ENCODE data around the gene THUMPD3. TPM values are rescaled to one million over a fixed set of nuclear protein-coding genes. Genes with fewer than 3 reads are reported as not detected.

THUMPD3 gene
- total RNA-seq, 2 experiments from 2014 or later: 63.0 to 65.5 TPM

GRCh38 chr3:9351709-9352126, 11.1 kb upstream of the THUMPD3 start:
- POLR2A ChIA-PET: no interaction called here
- CTCF ChIA-PET: no interaction called here

DNA sequence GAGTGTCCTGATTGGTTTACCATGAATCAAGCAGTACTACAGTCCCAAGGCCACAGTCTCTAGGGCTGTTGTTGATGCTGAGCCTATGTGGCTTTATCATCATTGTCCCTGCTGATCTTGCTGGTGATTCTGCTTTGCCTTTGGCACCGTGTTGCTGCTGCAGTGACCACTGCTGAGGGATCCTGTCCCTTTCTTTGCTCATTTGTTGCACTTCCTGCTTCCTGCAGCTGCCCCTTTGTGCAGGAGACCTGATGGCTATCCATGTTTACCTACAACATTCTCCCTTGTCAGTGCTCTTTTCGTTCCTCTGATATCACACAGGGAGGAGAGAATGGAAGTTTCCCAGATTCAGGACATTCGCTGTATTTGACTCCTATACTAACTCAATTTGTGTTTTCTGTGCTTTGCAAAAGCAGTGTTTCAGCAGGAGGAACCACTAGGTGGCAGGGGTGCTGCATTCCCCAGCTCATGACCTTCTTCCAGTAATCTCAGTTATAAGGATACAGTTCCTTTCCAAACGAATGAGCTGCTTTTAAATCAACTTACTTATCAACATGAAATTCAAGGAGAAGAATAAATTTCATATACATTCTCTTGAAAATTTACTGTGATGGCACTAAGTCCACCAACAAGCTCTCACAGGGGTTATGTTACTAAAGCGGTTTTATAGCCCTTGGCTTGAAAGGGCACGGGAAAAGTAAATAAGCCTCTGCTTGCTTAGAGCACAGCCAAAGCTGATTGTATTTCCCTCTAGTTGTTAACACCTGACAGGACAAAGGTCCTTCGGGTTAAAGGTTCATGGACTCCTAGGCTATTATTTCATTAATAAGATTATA, 9.7 kb upstream of the THUMPD3 start:
- ChIA-PET POLR2A (interaction anchor here (1.5 kb wide), 1 partner anchor 10 kb away, joined by 4 read pairs; the partner anchor contains the start of gene THUMPD3), CTCF (interaction anchor here (0.8 to 1.5 kb wide), 6 partner anchors 10 to 151 kb away, joined by 3 to 10 read pairs (median 4); partner anchors contain the start of gene THUMPD3)

DNA sequence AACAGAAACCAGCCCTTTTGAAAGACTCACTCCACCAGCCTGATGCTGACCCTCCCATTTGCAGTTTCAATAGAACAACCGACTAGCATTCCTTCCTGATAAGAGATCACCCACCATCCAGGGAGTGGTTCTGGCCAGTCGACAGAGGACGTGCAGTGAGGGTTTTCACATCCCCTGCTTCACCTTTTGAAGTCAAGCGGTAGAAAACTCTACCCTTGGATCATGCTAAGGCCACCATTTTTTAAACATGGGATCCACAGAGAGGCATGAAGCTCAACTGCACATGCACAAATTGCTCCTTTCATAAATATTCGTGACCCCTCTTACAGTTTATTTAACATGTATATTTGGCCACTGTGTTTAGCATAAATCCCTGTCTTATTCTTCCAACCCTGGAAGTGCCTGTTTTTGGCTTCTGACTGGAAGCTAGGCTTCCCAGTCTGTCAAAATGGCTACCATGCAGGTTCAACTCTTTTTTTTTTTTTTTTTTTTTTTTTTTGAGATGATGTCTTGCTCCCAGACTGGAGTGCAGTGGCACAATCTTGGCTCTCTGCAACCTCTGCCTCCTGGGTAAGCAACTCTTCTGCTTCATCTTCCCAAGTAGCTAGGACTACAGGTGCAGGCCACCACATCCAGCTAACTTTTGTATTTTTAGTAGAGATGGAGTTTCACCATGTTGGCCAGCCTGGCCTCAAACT, 1.0 kb upstream of the THUMPD3 start:
- POLR2A ChIA-PET: interaction anchor here (0.7 to 3.2 kb wide), 5 partner anchors 7 to 665 kb away, joined by 7 to 57 read pairs (median 13); partner anchors contain the start of genes FANCD2 and SETD5
- CTCF ChIA-PET: interaction anchor here (1.0 to 2.2 kb wide), 3 partner anchors 9 to 64 kb away, joined by 3 to 10 read pairs (median 3); no protein-coding TSS in a partner anchor

GRCh38 chr3:9369508-9369907, 6.7 kb downstream of the THUMPD3 start:
- POLR2A ChIA-PET: interaction anchor here (0.6 kb wide), 1 partner anchor 399 kb away, joined by 4 read pairs; no protein-coding TSS in a partner anchor
- CTCF ChIA-PET: no interaction called here

GRCh38 chr3:9373465-9373864, 10.6 kb downstream of the THUMPD3 start:
- POLR2A ChIA-PET: no interaction called here
- CTCF ChIA-PET: interaction anchor here (0.8 to 1.7 kb wide), 2 partner anchors 19 to 20 kb away, joined by 3 to 4 read pairs; no protein-coding TSS in a partner anchor

DNA sequence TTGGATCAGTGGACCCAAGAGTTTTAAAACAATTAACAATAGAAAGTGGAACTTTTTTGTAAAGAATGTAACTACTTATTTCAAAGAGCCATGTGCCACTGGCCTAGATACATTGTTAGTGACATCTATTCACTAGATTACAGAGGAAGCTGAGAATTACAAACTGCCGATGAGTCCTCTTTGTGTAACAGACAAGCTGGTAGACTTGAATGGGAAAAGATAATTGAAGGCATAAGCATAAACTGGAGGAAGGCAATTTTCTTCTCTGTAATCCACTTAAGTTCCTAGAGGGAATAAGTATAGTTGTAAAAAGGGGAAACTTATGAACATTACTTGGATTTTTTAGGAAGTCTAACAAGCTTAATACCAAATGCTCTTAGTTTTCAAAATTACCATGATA, 15.1 kb downstream of the THUMPD3 start:
- CTCF ChIA-PET: interaction anchor here (0.6 to 1.2 kb wide), 2 partner anchors 10 to 15 kb away, joined by 3 read pairs; partner anchors contain the start of gene THUMPD3
- POLR2A ChIA-PET: interaction anchor here (1.0 kb wide), 1 partner anchor 21 kb away, joined by 3 read pairs; no protein-coding TSS in a partner anchor

DNA sequence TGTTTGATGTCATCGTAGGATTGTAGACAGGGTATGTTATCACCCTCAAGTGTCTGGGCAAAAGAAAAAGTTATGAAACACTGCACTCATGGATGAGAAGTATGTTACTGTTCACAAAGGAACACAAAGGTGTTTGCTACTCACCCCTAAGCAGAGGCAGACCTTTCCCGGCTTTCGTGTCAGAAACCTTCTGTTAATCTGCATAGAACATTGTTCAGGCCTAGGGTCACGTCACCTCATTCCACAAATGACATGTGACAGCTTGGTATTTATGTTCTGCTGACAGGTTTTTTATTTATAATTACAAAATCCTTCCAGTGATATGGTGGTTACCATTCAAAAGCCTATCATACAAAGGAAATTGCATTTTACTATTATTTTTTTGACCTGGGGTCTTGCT, 16.5 kb downstream of the THUMPD3 start:
- CTCF ChIA-PET: no interaction called here
- POLR2A ChIA-PET: interaction anchor here (0.8 kb wide), 1 partner anchor 12 kb away, joined by 3 read pairs; no protein-coding TSS in a partner anchor

DNA sequence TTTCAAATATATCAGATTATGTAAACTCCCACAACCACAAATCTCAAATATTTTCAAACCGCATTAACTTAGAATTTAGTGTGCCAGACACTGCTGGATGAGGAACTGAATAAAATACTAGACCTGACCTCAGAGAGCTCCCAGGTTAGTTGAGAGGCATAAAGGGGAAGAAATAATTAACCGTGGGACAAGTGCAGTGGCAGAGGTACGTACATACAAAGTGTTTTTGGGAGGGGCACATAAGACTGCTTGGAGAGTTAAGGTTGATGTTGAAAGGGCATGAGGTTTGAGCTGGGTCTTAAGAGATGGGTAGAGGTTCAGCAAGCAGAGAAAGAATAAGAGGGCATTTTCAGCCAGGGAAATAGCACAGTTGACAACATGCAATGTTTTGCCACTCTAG, 17.2 kb downstream of the THUMPD3 start:
- CTCF ChIA-PET: no interaction called here
- POLR2A ChIA-PET: interaction anchor here (0.6 to 0.8 kb wide), 2 partner anchors 12 to 14 kb away, joined by 3 to 6 read pairs; no protein-coding TSS in a partner anchor

DNA sequence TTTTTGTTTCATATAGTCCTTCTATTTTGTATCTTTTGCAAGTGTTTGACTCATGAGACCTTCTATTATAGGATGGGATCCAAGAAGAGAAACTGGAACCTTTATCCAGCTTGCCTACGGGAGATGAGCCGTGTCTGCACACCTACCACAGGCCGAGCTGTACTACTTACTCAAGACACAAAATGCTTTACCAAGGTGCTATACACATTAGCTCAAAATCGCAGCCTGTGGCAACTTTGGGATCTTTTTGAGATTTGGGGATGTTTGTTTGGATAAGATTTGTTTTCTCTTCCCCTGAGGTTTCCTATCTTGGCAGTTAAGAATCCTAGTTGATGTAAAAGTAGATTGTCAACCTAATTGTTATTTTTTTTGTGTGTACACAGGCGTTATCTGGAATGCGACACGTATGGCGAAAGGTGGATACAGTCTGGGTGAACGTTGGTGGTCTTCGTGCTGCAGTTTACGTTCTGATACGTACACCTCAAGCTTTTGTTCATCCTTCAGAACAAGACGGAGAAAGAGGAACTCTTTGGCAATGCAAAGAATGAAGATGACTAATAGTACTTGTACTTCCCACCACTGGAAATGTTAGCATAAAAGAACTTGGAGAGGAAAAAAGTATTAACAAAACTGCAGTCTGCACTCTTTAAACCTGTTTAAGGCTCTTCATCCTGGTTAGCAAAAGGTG, 21.4 kb downstream of the THUMPD3 start:
- ChIA-PET POLR2A (interaction anchor here (0.6 to 2.8 kb wide), 5 partner anchors 9 to 22 kb away, joined by 3 to 13 read pairs (median 3); partner anchors contain the start of gene THUMPD3), CTCF (interaction anchor here (1.4 kb wide), 1 partner anchor 15 kb away, joined by 3 read pairs; no protein-coding TSS in a partner anchor)

GRCh38 chr3:9385187-9386077, 22.6 kb downstream of the THUMPD3 start:
- ChIA-PET CTCF (interaction anchor here (1.4 kb wide), 1 partner anchor 14 kb away, joined by 3 read pairs; no protein-coding TSS in a partner anchor), POLR2A (interaction anchor here (0.6 to 2.8 kb wide), 2 partner anchors 8 to 23 kb away, joined by 3 to 13 read pairs; partner anchors contain the start of gene THUMPD3)

GRCh38 chr3:9386078-9386459, 23.2 kb downstream of the THUMPD3 start:
- POLR2A ChIA-PET: no interaction called here
- CTCF ChIA-PET: no interaction called here

- CTCF ChIA-PET: no interaction called here
- POLR2A ChIA-PET: no interaction called here
These were observed 23.9 kb downstream of the THUMPD3 start for GRCh38 chr3:9386501-9387321.

- ChIA-PET POLR2A (no interaction called here), CTCF (no interaction called here)
These were observed 24.4 kb downstream of the THUMPD3 start for GRCh38 chr3:9387322-9387655.

- ChIA-PET CTCF (interaction anchor here (1.0 to 1.2 kb wide), 3 partner anchors 8 to 35 kb away, joined by 3 read pairs; no protein-coding TSS in a partner anchor), POLR2A (interaction anchor here (0.6 kb wide), 1 partner anchor 38 kb away, joined by 3 read pairs; no protein-coding TSS in a partner anchor)
These were observed 25.3 kb downstream of the THUMPD3 start for GRCh38 chr3:9388142-9388541.

DNA sequence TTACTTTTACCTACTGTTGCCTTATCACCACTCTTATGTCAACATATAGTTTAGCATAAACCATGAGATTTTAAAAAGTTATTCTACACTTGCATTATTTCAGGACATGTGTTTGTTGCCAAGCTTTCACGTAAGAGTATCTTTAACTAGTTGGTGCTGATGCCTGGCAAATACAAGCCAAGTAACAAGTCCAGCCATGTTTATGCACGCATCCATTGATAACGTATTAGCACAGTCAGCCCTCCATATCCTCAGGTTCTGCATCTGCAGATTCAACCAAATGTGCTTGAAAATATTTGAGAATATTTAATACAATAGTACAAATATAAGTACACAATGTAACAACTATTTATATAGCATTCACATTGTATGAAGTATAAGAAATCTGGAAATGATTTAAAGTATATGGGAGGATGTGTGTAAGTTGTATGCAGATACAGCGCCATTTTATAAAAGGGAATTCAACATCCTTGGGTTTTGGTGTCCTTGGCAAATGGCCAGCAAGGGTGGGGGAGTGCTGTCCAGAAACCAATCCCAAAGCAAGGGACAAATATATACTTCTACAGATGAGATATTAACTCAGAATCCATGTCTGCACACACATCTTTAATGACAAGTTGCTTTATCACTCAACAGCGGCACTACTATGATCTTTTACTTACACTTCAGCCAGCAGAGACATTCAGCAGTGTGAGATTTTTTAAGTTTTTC, 25.9 kb downstream of the THUMPD3 start:
- ChIA-PET POLR2A (interaction anchor here (1.0 kb wide), 1 partner anchor 14 kb away, joined by 6 read pairs; no protein-coding TSS in a partner anchor), CTCF (interaction anchor here (1.0 to 1.2 kb wide), 3 partner anchors 8 to 35 kb away, joined by 3 read pairs; no protein-coding TSS in a partner anchor)

DNA sequence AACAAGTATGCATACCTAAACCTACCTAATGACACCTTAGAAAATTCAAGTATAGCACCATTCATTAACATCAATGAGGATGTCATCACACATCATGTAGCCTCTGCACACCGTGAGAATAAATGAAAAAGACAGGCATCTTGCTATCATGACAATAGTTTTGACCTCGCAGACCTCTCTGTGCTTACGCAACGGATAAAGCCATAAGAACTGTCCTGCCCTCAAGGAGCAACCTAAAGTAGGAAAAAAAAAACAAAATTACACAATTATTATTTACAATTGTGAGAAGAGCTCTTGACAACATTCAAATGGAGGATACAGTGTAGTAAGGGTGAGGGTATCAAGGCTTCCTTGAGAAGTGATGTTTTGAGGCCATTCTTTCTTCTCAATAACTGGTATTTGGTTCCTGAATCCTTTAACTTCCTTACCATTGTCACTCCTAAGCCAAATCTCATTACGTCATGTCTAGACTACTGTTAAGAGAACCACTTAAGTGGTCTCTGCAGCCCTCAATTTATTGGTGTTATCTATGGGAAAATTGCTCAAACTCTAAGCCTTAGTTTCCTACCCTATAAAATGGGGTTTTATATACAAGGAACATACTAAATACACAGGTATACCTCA, 27.5 kb downstream of the THUMPD3 start:
- ChIA-PET POLR2A (no interaction called here), CTCF (interaction anchor here (0.7 kb wide), 1 partner anchor 26 kb away, joined by 3 read pairs; no protein-coding TSS in a partner anchor)

All from activated CD8-positive, alpha-beta memory T cell treated with anti-CD3 and anti-CD28 coated beads for 36 hours (primary cell).